ENCODE data around the gene TM9SF3.

DNA sequence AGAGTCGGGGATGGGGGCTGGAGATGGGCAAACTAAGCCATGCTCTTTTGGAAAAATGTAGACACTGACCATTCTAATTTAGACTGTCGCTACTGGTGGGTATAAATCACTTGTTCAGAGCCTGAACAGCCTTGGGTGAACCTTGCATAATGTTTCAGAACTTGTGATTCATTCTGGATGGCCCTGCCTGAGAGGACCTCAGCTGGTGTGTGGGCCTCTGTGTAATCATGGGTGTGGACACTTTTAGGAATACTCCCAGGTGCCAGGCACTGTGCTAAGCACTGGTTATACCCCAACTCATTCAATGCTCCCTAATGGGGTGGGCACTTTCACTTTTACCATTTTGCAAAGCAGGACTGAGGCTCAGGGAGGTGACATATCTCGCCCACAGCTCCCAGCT lies 26.8 kb upstream of the TM9SF3 start:
- no peak for TF ChIP-seq JUNB (IDR thresholded peaks at IDR 0.05; ENCODE audit: unreplicated experiment)
- no peak for TF ChIP-seq EZH2 (IDR thresholded peaks at IDR 0.05; ENCODE audit: low read depth, unreplicated experiment)
- TF ChIP-seq POLR2AphosphoS5 (IDR thresholded peaks at IDR 0.05; ENCODE audit: low read depth) = no peak
- TF ChIP-seq CTCF (conservative IDR thresholded peaks at IDR 0.05; ENCODE audit: low read depth in 2 of 2) = no peak
- no peak for TF ChIP-seq CREB1 (CRISPR knock-in tag; IDR thresholded peaks at IDR 0.05; ENCODE audit: low read depth)
- TF ChIP-seq, protein P1, sequence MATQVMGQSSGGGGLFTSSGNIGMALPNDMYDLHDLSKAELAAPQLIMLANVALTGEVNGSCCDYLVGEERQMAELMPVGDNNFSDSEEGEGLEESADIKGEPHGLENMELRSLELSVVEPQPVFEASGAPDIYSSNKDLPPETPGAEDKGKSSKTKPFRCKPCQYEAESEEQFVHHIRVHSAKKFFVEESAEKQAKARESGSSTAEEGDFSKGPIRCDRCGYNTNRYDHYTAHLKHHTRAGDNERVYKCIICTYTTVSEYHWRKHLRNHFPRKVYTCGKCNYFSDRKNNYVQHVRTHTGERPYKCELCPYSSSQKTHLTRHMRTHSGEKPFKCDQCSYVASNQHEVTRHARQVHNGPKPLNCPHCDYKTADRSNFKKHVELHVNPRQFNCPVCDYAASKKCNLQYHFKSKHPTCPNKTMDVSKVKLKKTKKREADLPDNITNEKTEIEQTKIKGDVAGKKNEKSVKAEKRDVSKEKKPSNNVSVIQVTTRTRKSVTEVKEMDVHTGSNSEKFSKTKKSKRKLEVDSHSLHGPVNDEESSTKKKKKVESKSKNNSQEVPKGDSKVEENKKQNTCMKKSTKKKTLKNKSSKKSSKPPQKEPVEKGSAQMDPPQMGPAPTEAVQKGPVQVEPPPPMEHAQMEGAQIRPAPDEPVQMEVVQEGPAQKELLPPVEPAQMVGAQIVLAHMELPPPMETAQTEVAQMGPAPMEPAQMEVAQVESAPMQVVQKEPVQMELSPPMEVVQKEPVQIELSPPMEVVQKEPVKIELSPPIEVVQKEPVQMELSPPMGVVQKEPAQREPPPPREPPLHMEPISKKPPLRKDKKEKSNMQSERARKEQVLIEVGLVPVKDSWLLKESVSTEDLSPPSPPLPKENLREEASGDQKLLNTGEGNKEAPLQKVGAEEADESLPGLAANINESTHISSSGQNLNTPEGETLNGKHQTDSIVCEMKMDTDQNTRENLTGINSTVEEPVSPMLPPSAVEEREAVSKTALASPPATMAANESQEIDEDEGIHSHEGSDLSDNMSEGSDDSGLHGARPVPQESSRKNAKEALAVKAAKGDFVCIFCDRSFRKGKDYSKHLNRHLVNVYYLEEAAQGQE (IDR thresholded peaks at IDR 0.05; ENCODE audit: unreplicated experiment) = no peak
- TF ChIP-seq EZH2phosphoT487 (IDR thresholded peaks at IDR 0.05; ENCODE audit: unreplicated experiment) = no peak
- TF ChIP-seq NANOG (IDR thresholded peaks at IDR 0.05; ENCODE audit: borderline replicate concordance) = no peak
- no peak for TF ChIP-seq STAT1 (IDR thresholded peaks at IDR 0.05; ENCODE audit: unreplicated experiment)
- TF ChIP-seq, protein P2, sequence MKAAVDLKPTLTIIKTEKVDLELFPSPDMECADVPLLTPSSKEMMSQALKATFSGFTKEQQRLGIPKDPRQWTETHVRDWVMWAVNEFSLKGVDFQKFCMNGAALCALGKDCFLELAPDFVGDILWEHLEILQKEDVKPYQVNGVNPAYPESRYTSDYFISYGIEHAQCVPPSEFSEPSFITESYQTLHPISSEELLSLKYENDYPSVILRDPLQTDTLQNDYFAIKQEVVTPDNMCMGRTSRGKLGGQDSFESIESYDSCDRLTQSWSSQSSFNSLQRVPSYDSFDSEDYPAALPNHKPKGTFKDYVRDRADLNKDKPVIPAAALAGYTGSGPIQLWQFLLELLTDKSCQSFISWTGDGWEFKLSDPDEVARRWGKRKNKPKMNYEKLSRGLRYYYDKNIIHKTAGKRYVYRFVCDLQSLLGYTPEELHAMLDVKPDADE (IDR thresholded peaks at IDR 0.05) = no peak

All from GM23338 (cell line).